ENCODE results near the gene ZNF804A. TPM values are rescaled to one million over a fixed set of nuclear protein-coding genes. Genes with fewer than 3 reads are reported as not detected.

ZNF804A gene
- total and polyA plus RNA-seq, 2 of the 8 experiments (the other 6 are each of a cell fraction or from before 2014, with no cell fraction given) = 0.02 TPM; not detected in 1

DNA sequence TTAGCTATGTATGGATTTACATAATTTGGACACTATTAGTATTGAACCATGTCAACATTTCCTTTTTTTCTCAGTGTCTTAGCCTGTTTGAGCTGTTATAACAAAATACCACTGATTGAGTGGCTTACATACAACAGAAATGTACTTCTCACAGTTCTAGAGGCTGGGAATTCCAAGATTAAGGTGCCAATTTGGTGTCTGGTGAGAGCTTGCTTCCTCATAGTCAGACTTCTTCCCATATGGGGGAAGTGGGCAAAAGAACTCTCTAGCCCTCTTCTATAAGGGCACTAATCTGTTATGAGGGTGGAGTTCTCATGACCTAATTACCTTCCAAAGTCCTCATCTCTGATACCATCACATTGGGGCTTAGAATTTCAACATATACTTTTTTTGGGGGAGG lies 12.6 kb downstream of the ZNF804A start:
- Histone ChIP-seq H4K20me1 (replicated peaks in 1 of 2; ENCODE audit: control insufficient read depth in 1 of 2, insufficient read depth in 2 of 2, low read length in 2 of 2) (no peaks in the 10 kb centered on the region), H4K5ac (ENCODE audit: insufficient read length, low read depth, low read length) (no peak overlapping the region), H3K18ac (ENCODE audit: extremely low read depth, low read length) (no peak overlapping the region), H3K27me3 (replicated peaks in 1 of 4; ENCODE audit: control insufficient read depth in 3 of 4, extremely low read depth in 1 of 4, insufficient read depth in 3 of 4, low read length in 3 of 4) (no peaks in the 10 kb centered on the region), H2BK12ac (ENCODE audit: low read depth, low read length) (no peak overlapping the region), H3K56ac (replicated peaks; ENCODE audit: insufficient read length, low read depth, low read length) (no peak overlapping the region), H4K91ac (replicated peaks; ENCODE audit: insufficient read length, low read length) (no peak overlapping the region), H3K4me3 (ENCODE audit: extremely low read depth in 1 of 4, insufficient read depth in 2 of 4, low read depth in 3 of 4, low read length in 4 of 4) (no peak overlapping the region), H3K36me3 (ENCODE audit: control insufficient read depth in 2 of 4, insufficient read depth in 4 of 4, low read length in 3 of 4) (no peaks in the 10 kb centered on the region), H3K4me1 (replicated peaks in 1 of 4; ENCODE audit: control insufficient read depth in 3 of 4, insufficient read depth in 4 of 4, low read length in 3 of 4) (no peaks in the 10 kb centered on the region), H3K79me1 (ENCODE audit: low read depth, low read length) (no peaks in the 10 kb centered on the region), H3K23me2 (ENCODE audit: low read depth, low read length) (no peaks in the 10 kb centered on the region), H3K4ac (replicated peaks; ENCODE audit: insufficient read length, low read depth, low read length) (no peak overlapping the region), H2AK5ac (ENCODE audit: low read depth, low read length) (no peak overlapping the region), H2BK20ac (ENCODE audit: low read length) (no peak overlapping the region), H2AFZ (ENCODE audit: low read length) (no peak overlapping the region), H3K79me2 (ENCODE audit: control insufficient read depth in 1 of 2, insufficient read depth in 2 of 2, low read length in 2 of 2) (no peaks in the 10 kb centered on the region), H2BK5ac (ENCODE audit: low read depth, low read length) (no peak overlapping the region), H2BK15ac (ENCODE audit: low read length) (no peak overlapping the region), H3K27ac (ENCODE audit: low read depth, low read length) (no peak overlapping the region), H4K8ac (ENCODE audit: extremely low read depth, insufficient read depth, low read length) (no peak overlapping the region), H3K23ac (ENCODE audit: insufficient read length) (no peak overlapping the region), H3K9ac (replicated peaks in 1 of 4; ENCODE audit: extremely low read depth in 1 of 4, low read depth in 3 of 4, low read length in 3 of 4) (no peak overlapping the region), H3K14ac (ENCODE audit: insufficient read length) (no peak overlapping the region), H2BK120ac (replicated peaks; ENCODE audit: low read depth, low read length) (no peak overlapping the region), H3K9me3 (ENCODE audit: insufficient read depth in 2 of 2, low read depth in 1 of 2, low read length in 1 of 2) (no peaks in the 10 kb centered on the region), H3K4me2 (ENCODE audit: insufficient read depth in 1 of 2, low read depth in 2 of 2, low read length in 2 of 2) (no peak overlapping the region)
- DNase-seq (ENCODE audit: low read depth in 1 of 2, low spot score in 2 of 2) = no peak
- no peak for FAIRE-seq
- TF ChIP-seq FOSL1 (IDR thresholded peaks at IDR 0.05; ENCODE audit: insufficient read depth, low read depth, low read length) (no peak), CBX8 (IDR thresholded peaks at IDR 0.05; ENCODE audit: borderline replicate concordance, low read depth, low read length) (no peak), MAFK (IDR thresholded peaks at IDR 0.05; ENCODE audit: low read depth, low read length) (no peak), CEBPB (IDR thresholded peaks at IDR 0.05; ENCODE audit: low read depth, low read length) (no peak), SRF (IDR thresholded peaks at IDR 0.05; ENCODE audit: low read depth, low read length) (no peak), EGR1 (IDR thresholded peaks at IDR 0.05; ENCODE audit: borderline replicate concordance, low read depth, low read length) (no peak), CHD2 (IDR thresholded peaks at IDR 0.05; ENCODE audit: low read length) (no peak), TAF1 (IDR thresholded peaks at IDR 0.05; ENCODE audit: low read depth, low read length) (no peak)
- TF ChIP-seq, protein P1, sequence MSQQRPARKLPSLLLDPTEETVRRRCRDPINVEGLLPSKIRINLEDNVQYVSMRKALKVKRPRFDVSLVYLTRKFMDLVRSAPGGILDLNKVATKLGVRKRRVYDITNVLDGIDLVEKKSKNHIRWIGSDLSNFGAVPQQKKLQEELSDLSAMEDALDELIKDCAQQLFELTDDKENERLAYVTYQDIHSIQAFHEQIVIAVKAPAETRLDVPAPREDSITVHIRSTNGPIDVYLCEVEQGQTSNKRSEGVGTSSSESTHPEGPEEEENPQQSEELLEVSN (IDR thresholded peaks at IDR 0.05) = no peak
- TF ChIP-seq, protein P2, sequence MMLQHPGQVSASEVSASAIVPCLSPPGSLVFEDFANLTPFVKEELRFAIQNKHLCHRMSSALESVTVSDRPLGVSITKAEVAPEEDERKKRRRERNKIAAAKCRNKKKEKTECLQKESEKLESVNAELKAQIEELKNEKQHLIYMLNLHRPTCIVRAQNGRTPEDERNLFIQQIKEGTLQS (IDR thresholded peaks at IDR 0.05; ENCODE audit: insufficient read depth, low read depth, low read length) = no peak
- CTCF ChIA-PET (ENCODE audit: partially characterized antibody) = interaction anchor here (0.7 to 2.8 kb wide), 10 partner anchors 11 to 680 kb away, joined by 3 to 11 read pairs (median 4); no protein-coding TSS in a partner anchor
- POLR2A ChIA-PET (ENCODE audit: partially characterized antibody) = no interaction called here

Data from H1 (cell line).